Gastrocnemius medialis (tissue), 4 donors: Measurements from ENCODE around the gene PROZ.

Experiments used
- POLR2A ChIP-seq, 2 donors: fragments of 450-650 bp; IDR thresholded peaks; one replicate each; pipeline ENCODE4 v1.6.1; 2017; ENCODE audit warnings: antibody characterized with exemption in 2 of 2, mild to moderate bottlenecking in 2 of 2, moderate library complexity in 2 of 2
- TF ChIP-seq, protein P1 (sequence below), 5 experiments: fragments of 450-650 bp in 3 of 5; fragments of 200-600 bp in 2 of 5; sonication (generic) in 2 of 5; IDR thresholded peaks in 4 of 5; conservative IDR thresholded peaks in 1 of 5; 1 replicate in 4 of 5; 2 replicates in 1 of 5; pipeline ENCODE4 v1.5.1; 2016 to 2019; ENCODE audit warnings: antibody characterized with exemption in 5 of 5, mild to moderate bottlenecking in 3 of 5, moderate library complexity in 3 of 5

DNA sequence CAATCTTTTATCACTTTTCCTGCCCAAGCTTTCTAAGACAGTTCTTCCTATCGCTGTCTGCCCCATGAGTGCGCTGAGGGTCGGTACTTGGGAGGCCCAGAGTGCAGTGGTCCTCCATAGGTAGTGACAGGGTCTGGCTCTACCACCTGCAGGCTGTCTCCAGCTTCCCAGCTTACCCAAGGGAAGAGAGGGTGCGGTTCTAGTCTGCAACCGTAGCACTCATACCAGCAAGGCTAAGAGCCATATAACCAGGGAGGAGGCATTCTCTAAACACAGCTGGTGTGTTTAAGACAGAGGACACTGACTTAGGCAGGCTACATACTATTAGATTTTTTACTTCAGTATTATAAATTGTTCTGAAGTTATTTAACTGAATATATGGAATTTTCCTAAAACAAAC, 8.2 kb downstream of the PROZ start:
- TF ChIP-seq, protein P1, sequence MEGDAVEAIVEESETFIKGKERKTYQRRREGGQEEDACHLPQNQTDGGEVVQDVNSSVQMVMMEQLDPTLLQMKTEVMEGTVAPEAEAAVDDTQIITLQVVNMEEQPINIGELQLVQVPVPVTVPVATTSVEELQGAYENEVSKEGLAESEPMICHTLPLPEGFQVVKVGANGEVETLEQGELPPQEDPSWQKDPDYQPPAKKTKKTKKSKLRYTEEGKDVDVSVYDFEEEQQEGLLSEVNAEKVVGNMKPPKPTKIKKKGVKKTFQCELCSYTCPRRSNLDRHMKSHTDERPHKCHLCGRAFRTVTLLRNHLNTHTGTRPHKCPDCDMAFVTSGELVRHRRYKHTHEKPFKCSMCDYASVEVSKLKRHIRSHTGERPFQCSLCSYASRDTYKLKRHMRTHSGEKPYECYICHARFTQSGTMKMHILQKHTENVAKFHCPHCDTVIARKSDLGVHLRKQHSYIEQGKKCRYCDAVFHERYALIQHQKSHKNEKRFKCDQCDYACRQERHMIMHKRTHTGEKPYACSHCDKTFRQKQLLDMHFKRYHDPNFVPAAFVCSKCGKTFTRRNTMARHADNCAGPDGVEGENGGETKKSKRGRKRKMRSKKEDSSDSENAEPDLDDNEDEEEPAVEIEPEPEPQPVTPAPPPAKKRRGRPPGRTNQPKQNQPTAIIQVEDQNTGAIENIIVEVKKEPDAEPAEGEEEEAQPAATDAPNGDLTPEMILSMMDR (IDR thresholded peaks at IDR 0.05 in 4 of 5, conservative IDR thresholded peaks at IDR 0.05 in 1 of 5): no peak
- no peak for TF ChIP-seq POLR2A (IDR thresholded peaks at IDR 0.05)
